GF-D8 (cell line): ENCODE data around the gene LMF2.

Experiments used
- DNase-seq: peaks from one replicate; lab custom pipeline; 2025; lab: John Stamatoyannopoulos, UW

The LMF2 gene

GRCh38 chr22:50464451-50464850 lies 43.1 kb downstream of the LMF2 start:
- no peak for DNase-seq

- DNase-seq = no peak
Measured at GRCh38 chr22:50463188-50463900, 44.2 kb downstream of the LMF2 start.

GRCh38 chr22:50461979-50462540 lies 45.4 kb downstream of the LMF2 start:
- no peak for DNase-seq

GRCh38 chr22:50461536-50461935 lies 46.0 kb downstream of the LMF2 start:
- DNase-seq = no peak

- DNase-seq = no peak
Measured at GRCh38 chr22:50460938-50461337, 46.6 kb downstream of the LMF2 start.

GRCh38 chr22:50459496-50460140 lies 47.9 kb downstream of the LMF2 start:
- no peak for DNase-seq

GRCh38 chr22:50459016-50459415 lies 48.5 kb downstream of the LMF2 start:
- DNase-seq = no peak

- DNase-seq = no peak
Measured at GRCh38 chr22:50456466-50457234, 50.9 kb downstream of the LMF2 start.

- DNase-seq = no peak
Measured at GRCh38 chr22:50456026-50456425, 51.5 kb downstream of the LMF2 start.

GRCh38 chr22:50455201-50455600 lies 52.3 kb downstream of the LMF2 start:
- DNase-seq = no peak

- DNase-seq = no peak
Measured at GRCh38 chr22:50454556-50455075, 52.9 kb downstream of the LMF2 start.
